ENCODE data around the gene C2CD2.

C2CD2 gene

GRCh38 chr21:41897047-41897669 lies 56.7 kb downstream of the C2CD2 start:
- TF ChIP-seq POLR2AphosphoS5 (IDR thresholded peaks at IDR 0.05; ENCODE audit: low read depth, low read length) (no peak), FOXP2 (optimal IDR thresholded peaks at IDR 0.05; ENCODE audit: borderline replicate concordance, extremely low read depth, extremely low read length, insufficient read depth) (no peak), REST (IDR thresholded peaks at IDR 0.05; ENCODE audit: insufficient read depth in 1 of 2, low read depth in 2 of 2, low read length in 2 of 2) (no peak), TAF1 (IDR thresholded peaks at IDR 0.05; ENCODE audit: borderline replicate concordance, insufficient read depth, low read length) (no peak), SIN3A (IDR thresholded peaks at IDR 0.05; ENCODE audit: borderline replicate concordance, insufficient read depth, low read length) (no peak)

GRCh38 chr21:41895643-41896493 lies 58.0 kb downstream of the C2CD2 start:
- TF ChIP-seq SIN3A (IDR thresholded peaks at IDR 0.05; ENCODE audit: borderline replicate concordance, insufficient read depth, low read length) = no peak
- TF ChIP-seq FOXP2 (optimal IDR thresholded peaks at IDR 0.05; ENCODE audit: borderline replicate concordance, extremely low read depth, extremely low read length, insufficient read depth) = no peak
- no peak for TF ChIP-seq POLR2AphosphoS5 (IDR thresholded peaks at IDR 0.05; ENCODE audit: low read depth, low read length)
- TF ChIP-seq REST (IDR thresholded peaks at IDR 0.05; ENCODE audit: insufficient read depth in 1 of 2, low read depth in 2 of 2, low read length in 2 of 2) = no peak
- TF ChIP-seq TAF1 (IDR thresholded peaks at IDR 0.05; ENCODE audit: borderline replicate concordance, insufficient read depth, low read length) = no peak

GRCh38 chr21:41894922-41895557 lies 58.8 kb downstream of the C2CD2 start:
- no peak for TF ChIP-seq SIN3A (IDR thresholded peaks at IDR 0.05; ENCODE audit: borderline replicate concordance, insufficient read depth, low read length)
- TF ChIP-seq POLR2AphosphoS5 (IDR thresholded peaks at IDR 0.05; ENCODE audit: low read depth, low read length) = no peak
- no peak for TF ChIP-seq REST (IDR thresholded peaks at IDR 0.05; ENCODE audit: insufficient read depth in 1 of 2, low read depth in 2 of 2, low read length in 2 of 2)
- TF ChIP-seq FOXP2 (optimal IDR thresholded peaks at IDR 0.05; ENCODE audit: borderline replicate concordance, extremely low read depth, extremely low read length, insufficient read depth) = no peak
- no peak for TF ChIP-seq TAF1 (IDR thresholded peaks at IDR 0.05; ENCODE audit: borderline replicate concordance, insufficient read depth, low read length)

- no peak for TF ChIP-seq SIN3A (IDR thresholded peaks at IDR 0.05; ENCODE audit: borderline replicate concordance, insufficient read depth, low read length)
- TF ChIP-seq REST (IDR thresholded peaks at IDR 0.05; ENCODE audit: insufficient read depth in 1 of 2, low read depth in 2 of 2, low read length in 2 of 2) = no peak
- TF ChIP-seq FOXP2 (optimal IDR thresholded peaks at IDR 0.05; ENCODE audit: borderline replicate concordance, extremely low read depth, extremely low read length, insufficient read depth) = no peak
- no peak for TF ChIP-seq TAF1 (IDR thresholded peaks at IDR 0.05; ENCODE audit: borderline replicate concordance, insufficient read depth, low read length)
- TF ChIP-seq POLR2AphosphoS5 (IDR thresholded peaks at IDR 0.05; ENCODE audit: low read depth, low read length) = no peak
Observed at GRCh38 chr21:41894511-41894910, 59.3 kb downstream of the C2CD2 start.

Measured in PFSK-1 (cell line).